ENCODE data around the gene SUV39H1.

The SUV39H1 gene

GRCh38 chrX:48737940-48738339 lies 41.4 kb downstream of the SUV39H1 start:
- Histone ChIP-seq H3K4me1 (ENCODE audit: low read length) (peaks cover 5% of the 10 kb centered on the region), H3F3A (ENCODE audit: insufficient read depth, low read length) (no peaks in the 10 kb centered on the region), H3K27ac (ENCODE audit: low read length) (peak overlapping the region; percentile 77; the same call in 1 of the 2 replicates), H3K4me2 (ENCODE audit: low read depth, low read length) (peak overlapping the region; percentile 60), H3K79me2 (ENCODE audit: low read length) (no peaks in the 10 kb centered on the region), H3K36me3 (replicated peaks; ENCODE audit: insufficient read depth, low read length) (no peaks in the 10 kb centered on the region), H3K4me3 (ENCODE audit: low read length) (peak overlapping the region; percentile 63), H3K9me2 (replicated peaks; ENCODE audit: insufficient read depth, low read length) (no peaks in the 10 kb centered on the region), H4K20me1 (ENCODE audit: insufficient read depth, low read length) (no peaks in the 10 kb centered on the region), H3K27me3 (replicated peaks; ENCODE audit: insufficient read depth, low read length) (no peaks in the 10 kb centered on the region), H3K9ac (ENCODE audit: low read length) (peak overlapping the region; percentile 78), H3K9me3 (replicated peaks; ENCODE audit: insufficient read depth, low read length) (no peaks in the 10 kb centered on the region), H2AFZ (ENCODE audit: low read length) (peak overlapping the region; percentile 58)
- no peak for DNase-seq
- no peak for TF ChIP-seq EZH2 (optimal IDR thresholded peaks at IDR 0.05; ENCODE audit: low read depth, low read length)
- no peak for TF ChIP-seq EZH2phosphoT487 (IDR thresholded peaks at IDR 0.05; ENCODE audit: low read length)
- no peak for TF ChIP-seq CTCF (IDR thresholded peaks at IDR 0.05; ENCODE audit: low read length)

GRCh38 chrX:48741834-48742233 lies 45.3 kb downstream of the SUV39H1 start:
- no peaks in the 10 kb centered on the region for H3K27me3 ChIP-seq (replicated peaks; ENCODE audit: insufficient read depth, low read length)
- no peak overlapping the region for H3K9ac ChIP-seq (ENCODE audit: low read length)
- H3K79me2 ChIP-seq (ENCODE audit: low read length): no peaks in the 10 kb centered on the region
- no peak overlapping the region for H3K27ac ChIP-seq (ENCODE audit: low read length)
- no peaks in the 10 kb centered on the region for H3K36me3 ChIP-seq (replicated peaks; ENCODE audit: insufficient read depth, low read length)
- H3K4me3 ChIP-seq (ENCODE audit: low read length): no peak overlapping the region
- no peaks in the 10 kb centered on the region for H4K20me1 ChIP-seq (ENCODE audit: insufficient read depth, low read length)
- no peaks in the 10 kb centered on the region for H3K9me2 ChIP-seq (replicated peaks; ENCODE audit: insufficient read depth, low read length)
- no peaks in the 10 kb centered on the region for H3F3A ChIP-seq (ENCODE audit: insufficient read depth, low read length)
- H3K4me2 ChIP-seq (ENCODE audit: low read depth, low read length): no peak overlapping the region
- no peak overlapping the region for H2AFZ ChIP-seq (ENCODE audit: low read length)
- TF ChIP-seq EZH2phosphoT487 (IDR thresholded peaks at IDR 0.05; ENCODE audit: low read length) (no peak), CTCF (IDR thresholded peaks at IDR 0.05; ENCODE audit: low read length) (no peak), EZH2 (optimal IDR thresholded peaks at IDR 0.05; ENCODE audit: low read depth, low read length) (no peak)
- DNase-seq: no peak
- H3K9me3 ChIP-seq (replicated peaks; ENCODE audit: insufficient read depth, low read length): no peaks in the 10 kb centered on the region
- peaks cover under 1% of the 10 kb centered on the region for H3K4me1 ChIP-seq (ENCODE audit: low read length)

- TF ChIP-seq EZH2phosphoT487 (IDR thresholded peaks at IDR 0.05; ENCODE audit: low read length) (no peak), EZH2 (optimal IDR thresholded peaks at IDR 0.05; ENCODE audit: low read depth, low read length) (no peak), CTCF (IDR thresholded peaks at IDR 0.05; ENCODE audit: low read length) (no peak)
- Histone ChIP-seq H3K9me2 (replicated peaks; ENCODE audit: insufficient read depth, low read length) (no peaks in the 10 kb centered on the region), H3K27me3 (replicated peaks; ENCODE audit: insufficient read depth, low read length) (no peaks in the 10 kb centered on the region), H2AFZ (ENCODE audit: low read length) (no peak overlapping the region), H3K4me2 (ENCODE audit: low read depth, low read length) (no peak overlapping the region), H3K27ac (ENCODE audit: low read length) (no peak overlapping the region), H3K9me3 (replicated peaks; ENCODE audit: insufficient read depth, low read length) (no peaks in the 10 kb centered on the region), H3K36me3 (replicated peaks; ENCODE audit: insufficient read depth, low read length) (no peaks in the 10 kb centered on the region), H3K9ac (ENCODE audit: low read length) (no peak overlapping the region), H3K79me2 (ENCODE audit: low read length) (no peaks in the 10 kb centered on the region), H4K20me1 (ENCODE audit: insufficient read depth, low read length) (no peaks in the 10 kb centered on the region), H3K4me3 (ENCODE audit: low read length) (no peak overlapping the region), H3F3A (ENCODE audit: insufficient read depth, low read length) (no peaks in the 10 kb centered on the region), H3K4me1 (ENCODE audit: low read length) (no peaks in the 10 kb centered on the region)
- no peak for DNase-seq
These were observed 48.7 kb downstream of the SUV39H1 start for GRCh38 chrX:48745222-48745621.
